Measurements from ENCODE around the gene KRTAP10-12. TPM values are rescaled to one million over a fixed set of nuclear protein-coding genes. Genes with fewer than 3 reads are reported as not detected.

Gene KRTAP10-12
- total and polyA plus RNA-seq, 2 of the 13 experiments (the other 11 are each of a cell fraction or from before 2014, with no cell fraction given), result not detected

DNA sequence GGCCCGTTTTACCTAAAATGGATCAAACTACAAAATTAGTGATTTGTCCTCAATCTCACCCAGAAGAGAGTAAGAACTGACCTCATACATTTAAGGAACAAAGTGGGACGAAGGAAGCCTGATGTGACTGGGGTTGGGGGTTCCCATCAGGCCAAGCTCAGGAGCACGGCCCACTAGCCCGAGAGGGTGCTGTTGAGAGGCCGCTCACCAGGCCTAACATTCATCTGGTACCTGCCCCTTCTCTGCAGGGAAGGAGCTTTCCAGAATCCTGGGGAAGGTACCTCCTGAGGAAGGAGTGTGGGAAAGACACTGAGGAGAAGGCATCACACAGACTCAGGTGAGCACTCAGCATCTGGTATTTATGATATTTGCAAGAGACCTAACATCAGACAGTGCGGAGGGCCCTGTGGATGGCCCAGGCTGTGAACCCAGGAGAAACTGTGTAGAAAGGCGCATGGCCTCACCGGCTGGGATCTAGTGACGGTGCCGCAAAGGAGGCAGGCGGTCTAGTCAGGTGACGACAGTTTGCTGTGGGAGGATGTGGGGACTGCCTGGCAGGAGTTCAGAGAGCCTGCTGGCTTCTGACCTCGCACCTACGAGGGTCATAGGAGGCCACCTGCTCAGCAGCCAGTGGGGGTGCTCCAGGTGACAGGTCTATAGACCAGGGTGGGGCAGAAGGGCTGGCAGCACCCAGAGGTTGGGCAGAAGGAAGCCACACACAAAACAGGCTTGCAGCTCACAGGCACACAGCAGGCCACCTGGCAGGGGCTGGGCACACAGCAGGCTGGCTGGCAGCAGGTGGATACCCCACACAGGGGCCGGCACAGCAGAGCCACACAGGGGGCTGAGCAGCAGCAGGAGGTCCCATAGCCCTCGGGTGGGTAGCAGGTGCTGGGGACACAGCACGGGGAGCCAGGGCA, 43.1 kb upstream of the KRTAP10-12 start:
- ChIA-PET CTCF (ENCODE audit: low intra/inter-chr PET ratio, low total read pairs) (no interaction called here), POLR2A (no interaction called here)
- H3K27ac ChIP-seq (ENCODE audit: extremely low read length, insufficient read depth, low read length), result no peak overlapping the region
- peaks cover 4% of the 10 kb centered on the region; the same call in 1 of the 2 replicates for H3K9me3 ChIP-seq (ENCODE audit: low read length)
- H4K20me1 ChIP-seq (ENCODE audit: insufficient read depth, low read length), result no peaks in the 10 kb centered on the region
- no peak for ATAC-seq
- no peak for DNase-seq (ENCODE audit: low spot score)
- H3K36me3 ChIP-seq (replicated peaks in 1 of 2; ENCODE audit: control insufficient read depth in 1 of 2, insufficient read depth in 2 of 2, low read length in 2 of 2), result no peaks in the 10 kb centered on the region
- H3K4me2 ChIP-seq (ENCODE audit: low read depth, low read length), result no peak overlapping the region
- WGBS (ENCODE audit: low lambda C conversion rate), result 52% methylated on average over 14 of the region's 17 CpGs
- intact Hi-C loops (cut with micrococcal nuclease; ENCODE audit: unreplicated experiment) (no loop called here), in situ Hi-C loops (cut with HindIII; ENCODE audit: extremely low pct_ligation_motif_present, low pct_unique_long_range_greater_than_20kb) (no loop called here)
- no TSS peak for BruUV-seq (replicated peaks)
- FAIRE-seq, result no peak
- no peak overlapping the region for H3K4me3 ChIP-seq (replicated peaks in 1 of 3; ENCODE audit: insufficient read depth in 1 of 3, low read depth in 2 of 3, low read length in 3 of 3)
- H3K79me2 ChIP-seq (ENCODE audit: insufficient read depth, low read length), result no peaks in the 10 kb centered on the region
- peaks cover 3 to 23% of the 10 kb centered on the region in 2 experiments; a peak in 3 of 5 replicates for H3K27me3 ChIP-seq (ENCODE audit: control insufficient read depth in 1 of 2, insufficient read depth in 2 of 2, low read length in 2 of 2)
- TF ChIP-seq, protein P1, sequence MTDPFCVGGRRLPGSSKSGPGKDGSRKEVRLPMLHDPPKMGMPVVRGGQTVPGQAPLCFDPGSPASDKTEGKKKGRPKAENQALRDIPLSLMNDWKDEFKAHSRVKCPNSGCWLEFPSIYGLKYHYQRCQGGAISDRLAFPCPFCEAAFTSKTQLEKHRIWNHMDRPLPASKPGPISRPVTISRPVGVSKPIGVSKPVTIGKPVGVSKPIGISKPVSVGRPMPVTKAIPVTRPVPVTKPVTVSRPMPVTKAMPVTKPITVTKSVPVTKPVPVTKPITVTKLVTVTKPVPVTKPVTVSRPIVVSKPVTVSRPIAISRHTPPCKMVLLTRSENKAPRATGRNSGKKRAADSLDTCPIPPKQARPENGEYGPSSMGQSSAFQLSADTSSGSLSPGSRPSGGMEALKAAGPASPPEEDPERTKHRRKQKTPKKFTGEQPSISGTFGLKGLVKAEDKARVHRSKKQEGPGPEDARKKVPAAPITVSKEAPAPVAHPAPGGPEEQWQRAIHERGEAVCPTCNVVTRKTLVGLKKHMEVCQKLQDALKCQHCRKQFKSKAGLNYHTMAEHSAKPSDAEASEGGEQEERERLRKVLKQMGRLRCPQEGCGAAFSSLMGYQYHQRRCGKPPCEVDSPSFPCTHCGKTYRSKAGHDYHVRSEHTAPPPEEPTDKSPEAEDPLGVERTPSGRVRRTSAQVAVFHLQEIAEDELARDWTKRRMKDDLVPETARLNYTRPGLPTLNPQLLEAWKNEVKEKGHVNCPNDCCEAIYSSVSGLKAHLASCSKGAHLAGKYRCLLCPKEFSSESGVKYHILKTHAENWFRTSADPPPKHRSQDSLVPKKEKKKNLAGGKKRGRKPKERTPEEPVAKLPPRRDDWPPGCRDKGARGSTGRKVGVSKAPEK (CRISPR knock-in tag; IDR thresholded peaks at IDR 0.05; ENCODE audit: borderline replicate concordance), result no peak
- TF ChIP-seq NCOR1 (IDR thresholded peaks at IDR 0.05; ENCODE audit: borderline replicate concordance, low read length), result no peak
- TF ChIP-seq ZNF326 (CRISPR knock-in tag; IDR thresholded peaks at IDR 0.05; ENCODE audit: borderline replicate concordance), result no peak
- no peak for TF ChIP-seq ZNF709 (CRISPR knock-in tag; IDR thresholded peaks at IDR 0.05)
- TF ChIP-seq PHF21A (CRISPR knock-in tag; IDR thresholded peaks at IDR 0.05), result no peak
- no peak for TF ChIP-seq RXRA (CRISPR knock-in tag; IDR thresholded peaks at IDR 0.05)
- no peak for TF ChIP-seq ZNF121 (CRISPR knock-in tag; IDR thresholded peaks at IDR 0.05)
- TF ChIP-seq ZNF484 (CRISPR knock-in tag; IDR thresholded peaks at IDR 0.05; ENCODE audit: borderline replicate concordance, low read depth), result no peak
- TF ChIP-seq NR1H2 (CRISPR knock-in tag; IDR thresholded peaks at IDR 0.05; ENCODE audit: borderline replicate concordance, low read depth), result no peak
- TF ChIP-seq CBX2 (IDR thresholded peaks at IDR 0.05; ENCODE audit: low read depth, low read length), result no peak
- TF ChIP-seq CBX2 (CRISPR knock-in tag; IDR thresholded peaks at IDR 0.05; ENCODE audit: low read depth), result no peak
- no peak for TF ChIP-seq FOSL1 (CRISPR knock-in tag; IDR thresholded peaks at IDR 0.05; ENCODE audit: borderline replicate concordance)
- TF ChIP-seq REL (CRISPR knock-in tag; conservative IDR thresholded peaks at IDR 0.05), result no peak
- no peak overlapping the region for H3K9ac ChIP-seq (ENCODE audit: insufficient read depth, low read depth, low read length)
- no peak overlapping the region for H2AFZ ChIP-seq (ENCODE audit: low read length)
- peaks cover 6% of the 10 kb centered on the region; the same call in 1 of the 2 replicates for H3K4me1 ChIP-seq (ENCODE audit: insufficient read depth, low read length)
